ENCODE results near the gene TGM1.

TGM1 gene

GRCh38 chr14:24232121-24232644 is 30.8 kb downstream of the TGM1 start, which contains the start of gene NEDD8 (continued):
- TF ChIP-seq ZNF558 (tag by site-specific recombination; IDR thresholded peaks at IDR 0.05) (no peak), ZNF133 (tag by site-specific recombination; IDR thresholded peaks at IDR 0.05) (no peak), ZNF623 (tag by site-specific recombination; IDR thresholded peaks at IDR 0.05) (no peak), ZNF529 (tag by site-specific recombination; IDR thresholded peaks at IDR 0.05; ENCODE audit: insufficient replicate concordance) (no peak), ZNF211 (tag by site-specific recombination; IDR thresholded peaks at IDR 0.05; ENCODE audit: low read depth) (no peak), ZNF37A (tag by site-specific recombination; IDR thresholded peaks at IDR 0.05) (no peak), ZBTB49 (tag by site-specific recombination; IDR thresholded peaks at IDR 0.05; ENCODE audit: low read depth) (no peak), OSR2 (tag by site-specific recombination; IDR thresholded peaks at IDR 0.05) (no peak), ZNF398 (tag by site-specific recombination; IDR thresholded peaks at IDR 0.05) (0 out of 2 replicates have a peak, but pooled peaks have one; percentile 8), ZNF585B (tag by site-specific recombination; IDR thresholded peaks at IDR 0.05) (no peak), HOXD13 (CRISPR knock-in tag; IDR thresholded peaks at IDR 0.05; ENCODE audit: borderline replicate concordance) (no peak), ZNF777 (tag by site-specific recombination; IDR thresholded peaks at IDR 0.05; ENCODE audit: borderline replicate concordance) (no peak), KLF1 (tag by site-specific recombination; IDR thresholded peaks at IDR 0.05) (no peak), GLIS1 (tag by site-specific recombination; IDR thresholded peaks at IDR 0.05) (peak; percentile 64; the same call in 1 of the 2 replicates), KLF10 (tag by site-specific recombination; IDR thresholded peaks at IDR 0.05) (0 out of 2 replicates have a peak, but pooled peaks have one; percentile 9), HOXA7 (CRISPR knock-in tag; IDR thresholded peaks at IDR 0.05; ENCODE audit: borderline replicate concordance) (no peak), ZBTB48 (tag by site-specific recombination; IDR thresholded peaks at IDR 0.05) (no peak), ZNF394 (tag by site-specific recombination; IDR thresholded peaks at IDR 0.05; ENCODE audit: borderline replicate concordance) (0 out of 2 replicates have a peak, but pooled peaks have one; percentile 16), ZNF223 (tag by site-specific recombination; IDR thresholded peaks at IDR 0.05) (no peak), ZNF324 (tag by site-specific recombination; IDR thresholded peaks at IDR 0.05) (0 out of 2 replicates have a peak, but pooled peaks have one; percentile 13), ZNF19 (tag by site-specific recombination; IDR thresholded peaks at IDR 0.05; ENCODE audit: low read depth) (no peak), ZNF704 (tag by site-specific recombination; IDR thresholded peaks at IDR 0.05) (no peak), REPIN1 (tag by site-specific recombination; IDR thresholded peaks at IDR 0.05; ENCODE audit: low read depth) (no peak), ZNF843 (tag by site-specific recombination; IDR thresholded peaks at IDR 0.05) (no peak), ZNF544 (tag by site-specific recombination; IDR thresholded peaks at IDR 0.05) (no peak), ZIC2 (tag by site-specific recombination; IDR thresholded peaks at IDR 0.05) (0 out of 2 replicates have a peak, but pooled peaks have one; percentile 14), ZNF792 (tag by site-specific recombination; IDR thresholded peaks at IDR 0.05) (no peak), GLIS2 (tag by site-specific recombination; IDR thresholded peaks at IDR 0.05) (peak; percentile 47), ZNF140 (tag by site-specific recombination; IDR thresholded peaks at IDR 0.05) (no peak), HIC1 (tag by site-specific recombination; IDR thresholded peaks at IDR 0.05) (no peak), ZNF677 (tag by site-specific recombination; IDR thresholded peaks at IDR 0.05) (no peak), ZSCAN23 (tag by site-specific recombination; IDR thresholded peaks at IDR 0.05) (no peak), ZNF302 (tag by site-specific recombination; IDR thresholded peaks at IDR 0.05; ENCODE audit: low read depth) (no peak), ZNF692 (tag by site-specific recombination; IDR thresholded peaks at IDR 0.05) (no peak)

All from HEK293 (cell line).